RCC 7860 (cell line): ENCODE data around the gene CR2.
"Not testable (repeated sequence)": the region's sequence is repeated elsewhere in the genome, so short reads cannot be mapped to it uniquely, and the experiment has no call there.

Source experiments
- DNase-seq: peaks from one replicate; pipeline ENCODE4 v3.0.0-alpha.2; 2015; ENCODE audit warnings: low spot score
- FAIRE-seq: peaks from 2 replicates; lab custom pipeline; 2012; peaks lifted over from hg19 to GRCh38; lab: Jason Lieb, UNC

Gene CR2

DNA sequence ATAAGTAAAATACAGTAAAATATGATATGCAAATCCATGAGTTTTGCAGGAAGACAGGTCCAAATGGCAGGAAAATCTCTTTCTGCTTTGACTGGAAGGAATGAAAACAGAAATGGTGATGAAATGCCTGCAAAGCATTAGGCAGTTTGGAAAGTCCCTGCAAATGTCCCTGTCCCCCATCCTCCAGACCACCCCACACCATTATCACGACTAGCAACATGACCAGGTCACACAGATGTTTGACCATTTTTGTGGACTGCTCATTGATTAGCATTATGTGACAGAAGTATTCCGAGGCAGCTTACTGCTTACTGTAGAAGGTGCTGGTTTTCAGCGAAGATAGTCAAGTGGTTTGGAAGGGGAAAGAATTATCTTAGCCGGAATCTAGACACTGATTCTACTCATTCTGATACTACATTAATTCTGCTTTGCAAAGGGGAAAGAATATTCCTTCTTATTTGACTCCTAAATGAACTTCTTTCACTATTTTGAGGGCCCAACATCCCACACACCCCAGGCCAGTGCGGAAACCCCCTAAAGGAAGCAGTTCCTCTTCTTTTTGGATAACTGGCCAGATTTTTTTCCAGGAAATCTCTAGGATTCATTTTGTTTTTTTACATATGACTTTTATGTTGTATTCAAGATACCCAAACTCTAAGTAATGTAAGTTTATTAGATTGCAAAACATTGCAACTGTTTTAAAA, 9.5 kb upstream of the CR2 start:
- DNase-seq (no peak), FAIRE-seq (no peak)

- DNase-seq (no peak), FAIRE-seq (no peak)
Observed at GRCh38 chr1:207453710-207454045, 450 bp upstream of the CR2 start.

GRCh38 chr1:207455183-207455754, 1.1 kb downstream of the CR2 start:
- no peak for DNase-seq

DNA sequence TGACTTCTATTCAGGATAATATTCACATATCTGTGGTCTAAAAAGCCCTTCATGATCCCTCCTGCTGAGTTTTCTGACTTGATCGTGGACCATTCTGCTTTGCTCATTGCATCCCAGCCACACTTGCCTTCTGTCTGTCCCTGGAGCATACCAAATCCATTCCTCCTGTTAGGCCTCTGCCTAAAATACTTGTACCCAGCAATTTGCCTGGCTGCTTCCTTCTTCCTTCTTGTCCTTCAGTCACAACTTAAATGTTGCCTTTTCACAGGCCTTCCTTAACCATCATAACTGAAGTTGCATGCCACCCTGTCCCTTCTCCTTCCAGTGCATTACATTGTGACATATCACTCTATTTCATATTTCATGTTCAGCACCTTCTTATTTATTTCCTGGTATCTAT, 4.3 kb downstream of the CR2 start:
- FAIRE-seq (no peak), DNase-seq (no peak)

More at GRCh38 chr1:207455183-207455754, 1.1 kb downstream of the CR2 start:
- FAIRE-seq = no peak

DNA sequence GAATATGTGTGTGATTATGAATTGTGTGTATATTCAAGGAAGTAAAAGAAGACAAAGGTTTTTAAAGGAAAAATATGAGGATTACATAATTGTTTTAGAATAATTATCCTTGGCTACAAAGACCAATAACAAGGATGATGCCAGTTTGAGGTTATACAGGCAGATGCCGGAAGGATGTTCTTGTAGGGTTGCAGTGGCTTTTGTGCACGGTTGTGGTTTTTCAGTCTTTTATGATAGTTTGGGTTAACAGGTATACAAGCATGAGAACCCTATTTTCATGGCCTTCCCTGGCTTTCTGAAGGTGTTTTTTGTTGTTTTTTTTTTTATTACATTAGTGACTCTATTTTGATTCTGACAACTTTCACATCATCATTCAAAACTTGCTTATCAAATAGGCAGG, 4.9 kb downstream of the CR2 start:
- FAIRE-seq (no peak), DNase-seq (no peak)

- no peak for DNase-seq
- FAIRE-seq = no peak
Observed at GRCh38 chr1:207461649-207462048, 7.5 kb downstream of the CR2 start.

DNA sequence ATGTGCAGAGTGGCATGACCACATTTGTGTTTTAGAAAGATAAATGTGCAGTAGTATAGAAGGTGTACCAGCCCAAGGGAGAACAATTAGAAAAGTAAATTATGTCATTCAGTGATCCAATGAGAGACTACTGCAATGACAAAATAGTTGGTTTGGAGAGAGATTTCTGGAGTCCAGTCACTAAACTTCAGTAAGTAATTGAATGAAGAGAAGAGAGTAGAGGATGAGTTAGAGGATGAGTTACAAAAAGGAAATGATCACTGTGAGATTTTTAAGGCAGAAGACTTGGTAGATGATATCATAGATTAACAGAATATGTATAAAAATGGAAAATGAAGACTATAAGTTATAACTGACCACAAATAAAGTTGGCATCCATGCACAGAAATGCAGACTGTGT, 8.4 kb downstream of the CR2 start:
- no peak for FAIRE-seq

GRCh38 chr1:207463021-207463420, 8.9 kb downstream of the CR2 start:
- DNase-seq (no peak), FAIRE-seq (no peak)

More for the DNA sequence above, 8.4 kb downstream of the CR2 start:
- DNase-seq = no peak

DNA sequence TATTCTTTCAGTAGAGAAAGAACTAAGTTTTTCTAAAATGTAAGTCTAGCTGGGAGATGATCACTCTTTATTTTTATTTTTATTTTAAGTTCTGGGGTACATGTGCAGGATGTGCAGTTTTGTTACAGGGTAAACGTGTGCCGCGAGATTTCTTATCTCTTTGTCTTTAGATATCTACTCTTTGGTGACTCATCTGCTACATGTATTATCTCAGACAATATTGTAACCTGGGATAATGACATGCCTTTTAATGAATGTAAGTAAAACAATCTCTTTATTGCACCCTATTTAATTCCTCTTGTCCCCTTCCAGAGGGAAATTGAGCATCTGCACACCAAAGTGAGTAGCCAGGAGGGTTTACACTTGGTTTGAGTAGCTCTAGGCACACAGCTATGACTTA, 9.4 kb downstream of the CR2 start:
- no peak for FAIRE-seq
- no peak for DNase-seq

DNA sequence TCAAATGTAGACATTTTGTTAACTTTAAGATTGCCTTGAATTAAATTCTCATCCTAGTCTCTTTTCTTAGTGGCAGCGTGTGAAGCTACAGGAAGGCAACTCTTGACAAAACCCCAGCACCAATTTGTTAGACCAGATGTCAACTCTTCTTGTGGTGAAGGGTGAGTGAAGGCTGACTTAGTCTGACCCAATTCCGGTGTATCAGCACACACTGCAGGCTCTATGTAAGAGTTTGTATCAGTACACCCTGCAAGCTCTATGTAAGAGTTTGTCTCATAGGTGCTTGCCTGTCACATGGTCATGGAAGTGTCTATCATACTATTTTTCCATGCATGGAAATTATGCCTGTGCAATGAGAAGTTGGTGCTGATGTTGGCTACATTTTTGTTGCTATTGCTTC, 16.8 kb downstream of the CR2 start:
- DNase-seq (no peak), FAIRE-seq (no peak)

- FAIRE-seq (no peak), DNase-seq (no peak)
Observed at GRCh38 chr1:207474210-207474609, 20.1 kb downstream of the CR2 start.

DNA sequence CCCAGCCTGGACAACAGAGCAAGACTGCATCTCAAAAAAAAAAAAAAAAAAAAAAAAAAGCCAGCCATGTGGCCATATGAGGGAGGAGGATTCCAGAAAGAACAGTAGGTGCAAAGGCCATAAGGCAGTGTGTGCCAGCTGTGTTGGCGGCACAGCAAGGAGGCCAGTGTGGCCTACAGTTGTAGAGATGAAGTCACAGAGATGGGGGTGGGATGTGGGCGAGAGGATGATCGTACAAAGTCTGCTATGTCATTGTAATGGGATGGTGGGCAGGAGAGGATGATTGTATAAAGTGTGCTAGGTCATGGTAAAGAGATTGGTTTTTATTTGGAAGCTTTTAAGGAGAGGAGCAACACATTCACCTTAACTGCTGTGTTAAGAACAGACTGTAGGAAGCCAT, 32.1 kb downstream of the CR2 start:
- DNase-seq (no peak), FAIRE-seq (no peak)

- FAIRE-seq (no peak), DNase-seq (no peak)
Observed at GRCh38 chr1:207487636-207488035, 33.5 kb downstream of the CR2 start.

DNA sequence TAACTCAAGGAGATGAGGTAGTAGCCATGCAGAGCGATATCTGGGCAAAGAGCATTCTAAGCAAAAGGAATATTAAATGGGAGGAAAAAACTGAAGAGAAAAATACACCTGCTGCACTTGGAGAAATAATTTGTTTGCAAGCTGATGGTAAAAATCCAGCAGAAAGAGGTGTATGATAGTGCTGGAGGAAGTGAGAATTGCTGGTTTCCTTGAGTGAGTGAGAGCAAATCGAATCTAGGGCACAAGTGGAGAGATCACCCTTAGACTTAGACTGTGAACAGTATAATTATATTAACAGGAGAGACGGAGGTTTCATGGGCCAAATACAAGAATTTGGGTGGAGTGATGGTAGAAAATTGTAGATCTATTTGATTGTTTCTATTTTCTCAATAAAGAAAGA, 39.1 kb downstream of the CR2 start:
- DNase-seq (no peak), FAIRE-seq (no peak)

DNA sequence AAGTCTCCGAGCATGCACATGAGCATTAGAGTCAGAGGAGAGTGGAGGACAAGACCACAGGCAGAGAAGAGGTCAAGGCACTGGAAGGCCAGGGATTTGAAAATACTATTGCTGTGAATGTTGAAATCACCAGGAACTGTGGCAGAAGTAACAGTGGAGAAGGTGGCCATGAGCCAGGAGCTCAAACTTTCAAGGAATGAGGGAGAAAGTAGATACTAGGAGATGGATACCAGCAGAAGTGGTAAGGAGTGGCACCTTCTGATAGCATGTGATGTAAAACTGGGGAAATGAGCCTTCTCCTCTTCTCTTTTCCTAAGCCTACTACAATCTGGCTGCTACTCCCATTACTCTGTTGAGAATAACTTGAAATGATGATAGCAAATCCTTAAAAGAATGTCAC, 40.0 kb downstream of the CR2 start:
- FAIRE-seq = no peak
- no peak for DNase-seq

- FAIRE-seq, DNase-seq: not testable (repeated sequence)
Observed at GRCh38 chr1:207495281-207495680, 41.2 kb downstream of the CR2 start.

GRCh38 chr1:207495801-207496792, 42.0 kb downstream of the CR2 start, which contains the start of gene CR1:
CR1 (plus strand) TSS chr1:207496157; CDS start chr1:207496268, 111 bp downstream.
- FAIRE-seq = no peak
- no peak for DNase-seq

GRCh38 chr1:207497941-207498340, 43.8 kb downstream of the CR2 start:
- no peak for FAIRE-seq
- DNase-seq = no peak

DNA sequence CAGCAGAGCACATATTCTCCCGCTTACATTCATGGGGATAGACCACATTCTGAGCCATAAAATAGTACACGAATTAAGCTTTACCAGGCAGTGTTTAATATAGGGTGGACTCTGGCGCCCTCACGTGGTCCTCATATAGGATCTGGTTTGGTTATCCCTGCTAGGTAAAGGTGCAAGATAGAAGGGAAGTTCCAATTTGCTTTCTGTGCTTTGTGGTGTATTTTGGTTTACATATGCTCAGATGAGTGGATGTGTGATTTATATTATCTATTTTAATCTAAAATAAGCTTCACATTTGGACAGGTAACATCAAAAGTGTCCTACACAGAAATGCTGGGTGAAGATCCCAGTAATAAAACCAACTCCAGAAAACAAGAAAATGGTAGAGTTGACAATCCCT, 45.4 kb downstream of the CR2 start:
- peak; percentile 47 for FAIRE-seq
- peak; percentile 46 for DNase-seq

- DNase-seq (no peak), FAIRE-seq (no peak)
Observed at GRCh38 chr1:207500306-207500705, 46.2 kb downstream of the CR2 start.

- DNase-seq (no peak), FAIRE-seq (no peak)
Observed at GRCh38 chr1:207501071-207501470, 46.9 kb downstream of the CR2 start.

GRCh38 chr1:207502726-207503125, 48.6 kb downstream of the CR2 start:
- DNase-seq = no peak
- FAIRE-seq = no peak
